SK-MEL-5 (cell line): ENCODE results near the gene C10orf143. TPM values are rescaled to one million over a fixed set of nuclear protein-coding genes. Genes with fewer than 3 reads are reported as not detected.
A peak's percentile ranks its signal among the peaks of the same experiment; 100 is the strongest.

Source experiments
- DNase-seq: peaks from one replicate; pipeline ENCODE4 v3.0.0-alpha.2; 2016; ENCODE audit warnings: low read depth, low spot score
- in situ Hi-C: cut with HindIII; loops from 2 replicates; pipeline ENCODE4 v1.10.0; 2016; ENCODE audit warnings: low sequenced_read_pairs, high pct_unique_total_duplicates, low pct_unique_long_range_greater_than_20kb
- total RNA-seq: library from RNA; depleted of rRNA; stranded (reverse); fragments of >200 nt; shearing (Covaris generic); gene quantifications from 2 replicates; pipeline ENCODE4 v1.2.3, GENCODE V29; 2014

The C10orf143 gene
- total RNA-seq, 1 experiment from 2014 or later = 0.42 TPM

DNA sequence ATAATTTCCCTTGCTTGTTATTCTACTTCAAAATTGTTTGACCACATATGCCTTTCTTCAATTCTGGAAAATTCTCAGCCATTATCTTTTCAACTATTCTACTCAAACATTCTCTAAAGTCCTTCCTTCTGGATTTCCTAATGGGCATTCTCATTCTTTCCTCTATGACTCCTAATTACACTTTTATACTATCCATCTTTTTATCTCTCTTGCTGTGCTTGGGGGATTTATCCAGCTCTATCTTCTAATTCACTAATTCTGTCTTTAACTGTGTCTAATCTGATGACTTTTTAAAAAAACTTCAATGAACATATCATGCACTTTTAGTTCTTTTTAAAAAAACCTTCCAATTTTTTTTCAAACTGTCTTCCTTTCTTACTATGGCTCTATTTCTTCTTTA is 38.4 kb downstream of the C10orf143 start:
- DNase-seq = no peak
- in situ Hi-C loops = no loop called here

- in situ Hi-C loops = no loop called here
- no peak for DNase-seq
Observed at GRCh38 chr10:130067893-130068292, 42.7 kb downstream of the C10orf143 start.

DNA sequence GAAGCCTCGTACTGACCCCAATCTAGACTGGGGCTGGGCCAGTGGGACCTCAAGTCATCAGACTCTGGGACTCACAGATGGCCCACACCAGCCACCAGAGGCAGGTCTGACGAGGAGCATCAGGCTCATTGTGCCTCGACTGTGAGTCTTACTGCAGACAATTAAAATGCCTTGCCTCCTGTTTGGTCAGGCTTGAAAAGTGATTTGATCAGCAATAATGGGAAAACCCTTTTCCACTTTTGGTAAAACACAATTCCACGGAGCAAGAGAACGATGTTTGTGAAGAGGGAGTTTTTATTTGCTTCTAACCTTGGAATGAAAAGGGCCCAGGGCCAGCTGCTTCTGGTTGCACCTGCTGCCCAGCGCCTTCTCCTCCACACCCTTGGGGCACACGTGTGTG is 43.9 kb downstream of the C10orf143 start:
- in situ Hi-C loops = no loop called here
- no peak for DNase-seq

- DNase-seq = no peak
Observed at GRCh38 chr10:130065251-130065650, 45.4 kb downstream of the C10orf143 start.

GRCh38 chr10:130064783-130065182 is 45.8 kb downstream of the C10orf143 start:
- no peak for DNase-seq
- in situ Hi-C loops = no loop called here

More at GRCh38 chr10:130065251-130065650, 45.4 kb downstream of the C10orf143 start:
- in situ Hi-C loops = no loop called here

DNA sequence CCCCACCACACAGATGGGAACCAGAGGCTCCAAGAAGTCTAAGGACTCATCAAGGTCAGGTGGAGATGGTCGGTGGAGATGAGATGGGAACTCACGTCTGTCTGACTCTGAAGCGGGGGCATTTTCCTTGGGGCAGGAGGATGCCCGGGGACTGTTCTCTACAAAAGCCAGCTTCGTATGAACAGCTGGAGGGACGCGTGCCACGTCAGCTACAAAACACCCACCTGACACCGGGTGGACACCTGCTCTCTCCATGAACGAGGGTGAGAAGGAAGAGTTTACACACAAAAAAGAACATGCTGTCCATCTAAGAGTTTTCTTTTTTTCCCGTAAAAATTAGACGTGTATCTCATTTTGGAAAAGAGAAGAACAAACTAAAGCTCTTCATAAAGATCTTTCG is 47.7 kb downstream of the C10orf143 start:
- no peak for DNase-seq
- in situ Hi-C loops = no loop called here

DNA sequence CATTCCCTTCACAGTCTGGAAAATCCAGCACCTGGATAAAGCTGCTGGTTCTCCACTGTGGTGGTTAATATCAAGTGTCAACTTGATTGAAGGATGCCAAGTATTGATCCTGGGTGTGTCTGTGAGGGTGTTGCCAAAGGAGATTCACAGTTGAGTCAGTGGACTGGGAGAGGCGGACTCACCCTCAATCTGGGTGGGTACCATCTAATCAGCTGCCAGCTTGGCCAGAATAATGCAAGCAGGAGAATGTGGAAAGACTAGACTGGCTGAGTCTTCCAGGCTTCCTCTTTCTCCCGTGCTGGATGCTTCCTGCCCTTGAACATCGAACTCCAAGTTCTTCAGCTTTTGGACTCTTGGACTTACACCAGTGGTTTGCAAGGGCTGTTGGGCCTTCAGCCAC is 48.4 kb downstream of the C10orf143 start:
- in situ Hi-C loops = no loop called here
- DNase-seq = no peak

DNA sequence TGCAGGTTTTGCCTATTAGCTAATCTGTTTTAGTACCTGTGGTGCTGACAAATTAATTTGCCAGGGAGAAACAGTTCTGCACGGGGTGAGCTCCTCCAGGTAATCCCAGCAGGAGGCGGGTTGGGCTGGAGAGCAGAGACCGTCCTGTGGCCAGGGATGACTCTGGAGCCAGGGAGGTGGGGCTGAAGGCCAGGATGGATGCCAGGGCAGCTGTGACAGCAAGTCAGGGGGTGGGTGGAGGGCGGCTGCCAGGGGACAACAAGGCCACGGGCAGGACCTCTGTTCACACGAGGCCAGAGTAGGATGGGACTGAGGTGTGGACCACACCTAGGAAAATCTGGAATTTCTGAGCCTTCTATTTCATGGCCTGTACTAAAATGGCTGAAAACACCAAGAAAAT is 48.9 kb downstream of the C10orf143 start:
- in situ Hi-C loops = no loop called here
- DNase-seq = no peak

- DNase-seq = no peak
- in situ Hi-C loops = no loop called here
Observed at GRCh38 chr10:130054021-130054420, 56.6 kb downstream of the C10orf143 start.

- DNase-seq = peak; percentile 37
- in situ Hi-C loops = no loop called here
Observed at GRCh38 chr10:130053561-130053960, 57.1 kb downstream of the C10orf143 start.

- in situ Hi-C loops = no loop called here
- DNase-seq = no peak
Observed at GRCh38 chr10:130052193-130052592, 58.4 kb downstream of the C10orf143 start.

DNA sequence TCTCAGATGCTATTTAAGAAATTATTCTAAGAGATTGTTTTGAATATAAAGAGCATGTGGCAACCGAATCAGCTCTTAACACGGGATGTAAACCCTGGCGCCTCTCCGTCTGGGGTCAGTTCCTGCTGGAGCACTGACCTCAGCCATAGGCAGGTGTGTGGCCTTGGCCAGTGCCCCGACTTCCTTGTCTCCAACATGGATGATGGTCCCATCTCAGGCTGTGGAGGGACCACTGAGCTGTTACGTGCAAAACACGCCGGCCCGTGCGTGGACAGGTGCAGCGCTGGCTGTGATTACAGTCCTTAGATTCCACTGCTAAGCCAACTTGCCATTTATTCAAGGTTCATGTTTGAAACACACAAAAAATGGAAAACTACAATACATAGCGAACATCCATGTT is 59.9 kb downstream of the C10orf143 start:
- in situ Hi-C loops = no loop called here
- DNase-seq = no peak

DNA sequence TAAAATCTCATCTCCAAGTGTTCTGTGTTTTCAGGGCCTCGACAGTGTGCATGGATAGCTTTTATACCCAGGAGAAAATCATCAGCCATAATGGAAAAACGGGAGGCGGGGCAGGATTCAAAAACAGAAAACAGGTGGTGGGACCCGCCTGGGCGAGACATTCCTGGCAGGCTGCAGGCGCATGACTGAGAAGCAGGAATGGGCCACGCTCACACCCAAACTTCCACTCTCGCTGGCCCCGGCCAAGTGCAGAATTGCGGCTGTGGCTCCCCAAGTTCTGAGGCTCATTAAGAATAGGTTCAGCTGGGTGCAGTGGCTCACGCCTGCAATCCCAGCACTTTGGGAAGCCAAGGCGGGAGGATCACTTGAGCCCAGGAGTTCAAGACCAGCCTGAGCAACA is 60.6 kb downstream of the C10orf143 start:
- DNase-seq = no peak
- in situ Hi-C loops = no loop called here

DNA sequence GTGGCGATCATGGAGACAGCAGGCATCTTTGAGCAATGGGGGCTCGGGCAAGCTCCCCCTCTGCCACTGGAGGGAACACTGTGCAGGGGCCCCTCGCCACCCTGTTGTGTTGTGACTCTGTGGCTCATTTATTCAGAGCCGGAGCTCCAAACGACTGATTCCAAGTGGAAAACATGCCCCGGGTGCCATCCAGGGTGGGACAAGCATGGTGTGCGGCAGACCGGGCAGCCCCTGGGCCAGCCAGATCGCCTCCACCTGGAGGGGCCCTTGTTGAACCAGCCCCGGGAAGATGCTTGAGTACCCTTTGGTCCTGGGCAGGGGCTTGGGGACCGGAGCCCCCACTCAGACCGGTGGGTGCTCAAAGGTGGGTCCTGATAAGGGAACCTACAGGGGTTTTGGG is 61.4 kb downstream of the C10orf143 start:
- DNase-seq = no peak
- in situ Hi-C loops = no loop called here

GRCh38 chr10:130048081-130048480 is 62.5 kb downstream of the C10orf143 start:
- in situ Hi-C loops = no loop called here
- DNase-seq = no peak

GRCh38 chr10:130047336-130047735 is 63.3 kb downstream of the C10orf143 start:
- in situ Hi-C loops = no loop called here
- no peak for DNase-seq

- DNase-seq = no peak
- in situ Hi-C loops = no loop called here
Observed at GRCh38 chr10:130046591-130046990, 64.0 kb downstream of the C10orf143 start.

DNA sequence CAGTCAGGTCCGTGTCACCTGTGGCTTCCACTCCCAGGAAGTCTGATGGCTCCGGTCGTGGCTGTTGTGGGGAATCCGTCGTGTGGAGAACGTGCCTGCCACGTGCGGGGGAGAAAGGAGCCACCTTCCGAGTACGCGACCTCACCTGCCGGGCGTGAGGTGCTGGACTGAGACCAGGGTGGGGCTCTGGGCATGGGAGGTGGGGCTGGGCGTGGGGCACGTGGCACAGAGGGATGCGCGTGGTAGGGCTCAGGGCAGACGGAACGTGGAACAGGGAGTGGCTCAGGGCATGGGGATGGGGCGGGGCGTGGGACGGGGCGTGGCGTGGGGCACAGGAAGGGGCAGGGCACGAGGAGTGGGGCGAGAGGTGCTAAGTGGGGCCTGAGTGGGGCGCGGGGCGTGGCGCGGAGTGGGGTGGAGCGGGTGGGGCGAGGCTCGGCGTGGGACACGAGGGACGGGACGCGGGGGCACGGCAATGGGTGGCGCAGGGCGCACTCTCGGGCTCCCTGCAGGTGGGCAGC is 64.8 kb downstream of the C10orf143 start:
- DNase-seq = no peak
- in situ Hi-C loops = no loop called here

DNA sequence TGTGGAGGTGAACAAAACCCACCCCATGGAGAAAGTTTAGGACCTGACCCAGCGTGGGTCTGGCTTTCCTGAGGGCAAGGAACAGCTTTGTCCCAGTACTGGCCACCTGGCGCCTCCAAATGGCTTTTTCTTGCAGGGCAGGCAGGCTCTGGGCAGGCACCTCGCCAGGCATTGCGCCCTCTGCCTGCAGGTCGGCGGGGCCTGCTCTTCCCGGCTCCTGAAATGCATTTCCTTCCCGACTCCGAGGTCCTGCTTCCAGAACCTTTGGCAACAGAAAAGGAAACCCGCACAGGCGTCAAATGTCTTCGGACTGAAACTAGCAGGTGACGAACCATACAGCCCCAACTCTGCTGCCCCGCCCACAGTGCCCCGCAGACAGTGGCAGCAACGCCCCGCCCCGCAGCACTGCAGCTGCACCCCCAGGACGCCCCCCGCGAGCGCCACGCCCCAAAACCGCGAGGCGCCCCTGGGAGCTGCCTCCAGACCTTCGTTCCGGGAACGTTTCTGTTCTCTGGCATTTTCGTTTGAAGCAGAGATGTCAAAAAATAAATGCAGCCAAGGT is 65.5 kb downstream of the C10orf143 start:
- DNase-seq = peak; percentile 55

More for the DNA sequence above, 65.5 kb downstream of the C10orf143 start:
- in situ Hi-C loops = no loop called here
